ENCODE results near the gene RTN4RL1. TPM values are rescaled to one million over a fixed set of nuclear protein-coding genes. Genes with fewer than 3 reads are reported as not detected.

The RTN4RL1 gene
- total RNA-seq, 2 experiments from 2014 or later, result not detected

GRCh38 chr17:2034157-2034556, 9.0 kb upstream of the RTN4RL1 start:
- Histone ChIP-seq H2AFZ (ENCODE audit: low read length) (no peak overlapping the region), H3K79me2 (ENCODE audit: insufficient read depth, low read depth, low read length) (peaks cover 10% of the 10 kb centered on the region; the same call in 1 of the 2 replicates), H3K4me1 (ENCODE audit: insufficient read depth, low read length, poor library complexity, severe bottlenecking) (peaks cover 26% of the 10 kb centered on the region), H3K9me3 (ENCODE audit: low read length) (no peaks in the 10 kb centered on the region), H3K4me3 (ENCODE audit: low read depth, low read length, poor library complexity, severe bottlenecking) (no peak overlapping the region), H4K20me1 (ENCODE audit: insufficient read depth, low read length) (no peaks in the 10 kb centered on the region), H3K4me2 (ENCODE audit: low read length) (0 out of 2 replicates have a peak overlapping the region, but pooled peaks have one; percentile 5), H3K27ac (ENCODE audit: low read depth, low read length, poor library complexity, severe bottlenecking) (no peak overlapping the region), H3K36me3 (ENCODE audit: insufficient read depth, low read length) (peaks cover 32% of the 10 kb centered on the region), H3K9me2 (ENCODE audit: insufficient read depth, low read length) (no peaks in the 10 kb centered on the region)
- BruUV-seq (replicated peaks), result no TSS peak
- intact Hi-C loops (cut with micrococcal nuclease; ENCODE audit: unreplicated experiment), result no loop called here
- no peak for TF ChIP-seq EZH2phosphoT487 (IDR thresholded peaks at IDR 0.05; ENCODE audit: borderline replicate concordance, low read depth, low read length)
- TF ChIP-seq CTCF (conservative IDR thresholded peaks at IDR 0.05; ENCODE audit: low read length), result no peak
- POLR2A ChIA-PET, result interaction anchor here (0.7 kb wide), 1 partner anchor 129 kb away, joined by 3 read pairs; no protein-coding TSS in a partner anchor
- CTCF ChIA-PET (ENCODE audit: unreplicated experiment), result no interaction called here
- DNase-seq (ENCODE audit: low spot score), result peak; percentile 35

GRCh38 chr17:2033153-2033552, 8.0 kb upstream of the RTN4RL1 start:
- Histone ChIP-seq H3K79me2 (ENCODE audit: insufficient read depth, low read depth, low read length) (peaks cover 10% of the 10 kb centered on the region; the same call in 1 of the 2 replicates), H4K20me1 (ENCODE audit: insufficient read depth, low read length) (no peaks in the 10 kb centered on the region), H3K36me3 (ENCODE audit: insufficient read depth, low read length) (peaks cover 30% of the 10 kb centered on the region), H3K9me3 (ENCODE audit: low read length) (no peaks in the 10 kb centered on the region), H2AFZ (ENCODE audit: low read length) (no peak overlapping the region), H3K4me3 (ENCODE audit: low read depth, low read length, poor library complexity, severe bottlenecking) (no peak overlapping the region), H3K9me2 (ENCODE audit: insufficient read depth, low read length) (no peaks in the 10 kb centered on the region), H3K27ac (ENCODE audit: low read depth, low read length, poor library complexity, severe bottlenecking) (no peak overlapping the region), H3K4me2 (ENCODE audit: low read length) (no peak overlapping the region), H3K4me1 (ENCODE audit: insufficient read depth, low read length, poor library complexity, severe bottlenecking) (peaks cover 26% of the 10 kb centered on the region)
- no peak for DNase-seq (ENCODE audit: low spot score)
- TF ChIP-seq EZH2phosphoT487 (IDR thresholded peaks at IDR 0.05; ENCODE audit: borderline replicate concordance, low read depth, low read length), result no peak
- no peak for TF ChIP-seq CTCF (conservative IDR thresholded peaks at IDR 0.05; ENCODE audit: low read length)
- BruUV-seq (replicated peaks), result no TSS peak
- ChIA-PET POLR2A (no interaction called here), CTCF (ENCODE audit: unreplicated experiment) (no interaction called here)
- intact Hi-C loops (cut with micrococcal nuclease; ENCODE audit: unreplicated experiment), result no loop called here

GRCh38 chr17:2030779-2031163, 5.6 kb upstream of the RTN4RL1 start:
- H3K4me3 ChIP-seq (ENCODE audit: low read depth, low read length, poor library complexity, severe bottlenecking), result peak overlapping the region; percentile 88
- BruUV-seq (replicated peaks), result TSS peak; percentile 67
- ChIA-PET POLR2A (no interaction called here), CTCF (ENCODE audit: unreplicated experiment) (interaction anchor here (0.5 to 0.6 kb wide), 2 partner anchors 76 to 225 kb away, joined by 3 to 11 read pairs; no protein-coding TSS in a partner anchor)
- peaks cover 10% of the 10 kb centered on the region; the same call in 1 of the 2 replicates for H3K79me2 ChIP-seq (ENCODE audit: insufficient read depth, low read depth, low read length)
- peak overlapping the region; percentile 94 for H3K4me2 ChIP-seq (ENCODE audit: low read length)
- peaks cover 26% of the 10 kb centered on the region for H3K4me1 ChIP-seq (ENCODE audit: insufficient read depth, low read length, poor library complexity, severe bottlenecking)
- H4K20me1 ChIP-seq (ENCODE audit: insufficient read depth, low read length), result no peaks in the 10 kb centered on the region
- no peaks in the 10 kb centered on the region for H3K9me2 ChIP-seq (ENCODE audit: insufficient read depth, low read length)
- H2AFZ ChIP-seq (ENCODE audit: low read length), result no peak overlapping the region; the same call in 1 of the 2 replicates
- peak overlapping the region; percentile 26 for H3K27ac ChIP-seq (ENCODE audit: low read depth, low read length, poor library complexity, severe bottlenecking)
- no peak for DNase-seq (ENCODE audit: low spot score)
- H3K9me3 ChIP-seq (ENCODE audit: low read length), result no peaks in the 10 kb centered on the region
- TF ChIP-seq EZH2phosphoT487 (IDR thresholded peaks at IDR 0.05; ENCODE audit: borderline replicate concordance, low read depth, low read length) (no peak), CTCF (conservative IDR thresholded peaks at IDR 0.05; ENCODE audit: low read length) (peak; percentile 75)
- intact Hi-C loops (cut with micrococcal nuclease; ENCODE audit: unreplicated experiment), result loop anchor here (1.0 to 2.0 kb wide), 4 partner anchors 122 to 310 kb away; no protein-coding TSS in a partner anchor
- peaks cover 8% of the 10 kb centered on the region; the same call in 1 of the 2 replicates for H3K36me3 ChIP-seq (ENCODE audit: insufficient read depth, low read length)
